Measurements from ENCODE around the gene MSH5.

GRCh38 chr6:31739639-31740396 lies at the start of gene MSH5:
- no peak for TF ChIP-seq CTCF (IDR thresholded peaks at IDR 0.05)
- TF ChIP-seq HOXB5 (CRISPR knock-in tag; IDR thresholded peaks at IDR 0.05) = no peak
- no peak for TF ChIP-seq CHD4 (IDR thresholded peaks at IDR 0.05; ENCODE audit: borderline replicate concordance)

Measured in A549 (cell line).